Measurements from ENCODE around the gene PDE6G.

DNA sequence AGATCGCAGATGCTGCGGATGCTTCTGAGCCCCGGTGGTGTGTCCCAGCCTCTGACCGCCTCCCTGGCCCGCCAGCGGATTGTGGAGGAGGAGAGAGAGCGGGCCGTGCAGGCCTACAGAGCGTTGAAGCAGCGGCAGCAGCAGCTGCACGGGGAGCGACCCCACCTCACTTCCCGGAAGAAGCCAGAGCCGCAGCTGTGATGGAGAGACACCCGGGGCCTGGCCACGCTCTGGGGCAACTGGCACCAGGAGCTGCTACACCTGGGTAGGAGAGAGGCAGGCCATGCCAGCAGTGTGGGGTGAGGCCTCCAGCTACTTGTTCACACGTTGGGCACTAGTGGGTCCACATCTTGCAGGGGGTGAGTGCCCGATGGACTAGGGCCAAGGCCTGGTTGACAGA lies 16.2 kb upstream of the PDE6G start:
- TF ChIP-seq, protein P1, sequence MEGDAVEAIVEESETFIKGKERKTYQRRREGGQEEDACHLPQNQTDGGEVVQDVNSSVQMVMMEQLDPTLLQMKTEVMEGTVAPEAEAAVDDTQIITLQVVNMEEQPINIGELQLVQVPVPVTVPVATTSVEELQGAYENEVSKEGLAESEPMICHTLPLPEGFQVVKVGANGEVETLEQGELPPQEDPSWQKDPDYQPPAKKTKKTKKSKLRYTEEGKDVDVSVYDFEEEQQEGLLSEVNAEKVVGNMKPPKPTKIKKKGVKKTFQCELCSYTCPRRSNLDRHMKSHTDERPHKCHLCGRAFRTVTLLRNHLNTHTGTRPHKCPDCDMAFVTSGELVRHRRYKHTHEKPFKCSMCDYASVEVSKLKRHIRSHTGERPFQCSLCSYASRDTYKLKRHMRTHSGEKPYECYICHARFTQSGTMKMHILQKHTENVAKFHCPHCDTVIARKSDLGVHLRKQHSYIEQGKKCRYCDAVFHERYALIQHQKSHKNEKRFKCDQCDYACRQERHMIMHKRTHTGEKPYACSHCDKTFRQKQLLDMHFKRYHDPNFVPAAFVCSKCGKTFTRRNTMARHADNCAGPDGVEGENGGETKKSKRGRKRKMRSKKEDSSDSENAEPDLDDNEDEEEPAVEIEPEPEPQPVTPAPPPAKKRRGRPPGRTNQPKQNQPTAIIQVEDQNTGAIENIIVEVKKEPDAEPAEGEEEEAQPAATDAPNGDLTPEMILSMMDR (IDR thresholded peaks at IDR 0.05), result no peak
- no peak for TF ChIP-seq POLR2AphosphoS5 (IDR thresholded peaks at IDR 0.05)

Data from suprapubic skin (tissue), 3 donors.